A549 (cell line): ENCODE data around the gene MLXIP. TPM values are rescaled to one million over a fixed set of nuclear protein-coding genes. Genes with fewer than 3 reads are reported as not detected.

Experiments
- ATAC-seq, 2 experiments: fragments of 200-7000 bp in 1 of 2; fragments of >200 bp in 1 of 2; cut with Nextera tagmentation in 1 of 2; cut with Tn5 transposase in 1 of 2; 3 replicates each; pipeline versions ENCODE4 v1.8.0 to v1.9.1; 2018 to 2020; ENCODE audit warnings: mild to moderate bottlenecking in 1 of 2, moderate library complexity in 1 of 2
- CTCF ChIA-PET: fragments of 300-600 bp; sonication (Branson Sonifier 250); formaldehyde crosslinking; extraction: SDS; loops from one replicate; lab custom pipeline; 2021; ENCODE audit warnings: antibody characterized with exemption, inconsistent platforms; lab: Yijun Ruan, JAX
- POLR2A ChIA-PET: fragments of 350-600 bp; formaldehyde crosslinking; extraction: SDS; loops from one replicate; lab custom pipeline; 2021; ENCODE audit warnings: antibody characterized with exemption, inconsistent platforms; lab: Yijun Ruan, JAX
- DNase-seq, 2 experiments: peaks; one replicate each; pipeline versions ENCODE4 v3.0.0 to v3.0.0-alpha.2; 2011 to 2016; ENCODE audit warnings: low read depth in 1 of 2, low spot score in 1 of 2
- FAIRE-seq: peaks from 2 replicates; lab custom pipeline; 2011; peaks lifted over from hg19 to GRCh38; lab: Jason Lieb, UNC
- H3K27ac ChIP-seq, 2 experiments: fragments of >200 bp; sonication (Bioruptor Twin); formaldehyde crosslinking; 3 replicates each; pipeline ENCODE4 v1.5.1; 2016 to 2017
- H3K4me1 ChIP-seq: fragments of >200 bp; sonication (Bioruptor Twin); formaldehyde crosslinking; 3 replicates; pipeline ENCODE4 v1.6.1; 2016
- H3K4me2 ChIP-seq: fragments of >200 bp; sonication (Bioruptor Twin); formaldehyde crosslinking; 3 replicates; pipeline ENCODE4 v1.6.1; 2016
- H3K4me3 ChIP-seq: fragments of >200 bp; sonication (Bioruptor Twin); formaldehyde crosslinking; 3 replicates; pipeline ENCODE4 v1.5.1; 2016
- H3K9me3 ChIP-seq: fragments of >200 bp; sonication (Bioruptor Twin); formaldehyde crosslinking; 3 replicates; pipeline ENCODE4 v1.6.1; 2016
- CEBPB ChIP-seq, 2 experiments: fragments of >200 bp in 1 of 2; sonication (Bioruptor Twin) in 1 of 2; formaldehyde crosslinking in 1 of 2; IDR thresholded peaks; 2 replicates each; pipeline ENCODE4 v1.6.1; 2012 to 2016
- EHF ChIP-seq: fragments of 250-450 bp; sonication (Bioruptor Pico); IDR thresholded peaks from 2 replicates; pipeline ENCODE4 v1.5.0; 2020; ENCODE audit warnings: mild to moderate bottlenecking
- FOSB ChIP-seq: fragments of 250-450 bp; sonication (Bioruptor Pico); IDR thresholded peaks from 2 replicates; pipeline ENCODE4 v1.5.0; 2020; ENCODE audit warnings: mild to moderate bottlenecking, moderate library complexity
- GATA3 ChIP-seq: IDR thresholded peaks from 2 replicates; pipeline ENCODE4 v1.6.1; 2012; ENCODE audit warnings: borderline replicate concordance
- HDAC2 ChIP-seq: fragments of 200-600 bp; sonication (generic); IDR thresholded peaks from 2 replicates; pipeline ENCODE4 v1.6.1; 2016
- HOXB5 ChIP-seq: fragments of 250-450 bp; sonication (Bioruptor Pico); IDR thresholded peaks from 2 replicates; pipeline ENCODE4 v1.5.0; 2020; ENCODE audit warnings: mild to moderate bottlenecking, moderate library complexity
- JUN ChIP-seq, 2 experiments: fragments of >200 bp; sonication (Bioruptor Twin); formaldehyde crosslinking; IDR thresholded peaks; 2 replicates in 1 of 2; 3 replicates in 1 of 2; pipeline ENCODE4 v1.6.1; 2016 to 2017
- KDM5A ChIP-seq: fragments of 200-600 bp; sonication (generic); IDR thresholded peaks from 2 replicates; pipeline ENCODE4 v1.6.1; 2016; ENCODE audit warnings: antibody characterized with exemption, mild to moderate bottlenecking
- MAFK ChIP-seq: fragments of 450-650 bp; IDR thresholded peaks from 2 replicates; pipeline ENCODE4 v1.6.1; 2014; ENCODE audit not compliant: partially characterized antibody
- MYC ChIP-seq: IDR thresholded peaks from 2 replicates; pipeline ENCODE4 v1.6.1; 2012; ENCODE audit warnings: mild to moderate bottlenecking, inconsistent platforms, low read length, improper control_type of control experiment, borderline replicate concordance
- NR3C1 ChIP-seq: fragments of >200 bp; sonication (Bioruptor Twin); formaldehyde crosslinking; IDR thresholded peaks from 3 replicates; pipeline ENCODE4 v1.6.1; 2017
- POLR2AphosphoS2 ChIP-seq: conservative IDR thresholded peaks from 2 replicates; pipeline ENCODE4 v1.6.1; 2012; ENCODE audit warnings: low read length, improper control_type of control experiment, inconsistent platforms
- TFCP2L1 ChIP-seq: fragments of 250-450 bp; sonication (Bioruptor Pico); IDR thresholded peaks from 2 replicates; pipeline ENCODE4 v1.5.0; 2021; ENCODE audit warnings: mild to moderate bottlenecking
- WGBS: methylation state at CpG from one replicate; pipeline ENCODE4 v1.1.6; 2017; ENCODE audit errors: missing lambda C conversion rate; 5-methylcytosine and 5-hydroxymethylcytosine counted together
- polyA plus RNA-seq, 4 experiments: library from polyadenylated mRNA; depleted of rRNA in 3 of 4; stranded (reverse); fragments of >200 nt; fragmentation: RNase III in 1 of 4; extraction: RNeasy Plus Mini Kit Qiagen cat#74134 plus additional on column Dnase treatment in 1 of 4; gene quantifications; 2 replicates in 3 of 4; 3 replicates in 1 of 4; pipeline ENCODE4 v1.2.3, GENCODE V29; 2011 to 2017
- TF ChIP-seq, protein P1 (sequence below): fragments of 450-650 bp; IDR thresholded peaks from 2 replicates; pipeline ENCODE4 v1.6.1; 2014; ENCODE audit warnings: antibody characterized with exemption
- TF ChIP-seq, protein P2 (sequence below): IDR thresholded peaks from 2 replicates; pipeline ENCODE4 v1.6.1; 2012; ENCODE audit warnings: low read depth, borderline replicate concordance
- TF ChIP-seq, protein P3 (sequence below): fragments of 150-350 bp; IDR thresholded peaks from 2 replicates; pipeline ENCODE4 v1.6.1; 2014; ENCODE audit warnings: low read depth, mild to moderate bottlenecking, low read length

MLXIP gene
- polyA plus RNA-seq, 2 of the 4 experiments (the other 2 are of a cell fraction), result 7.0 to 21.4 TPM

DNA sequence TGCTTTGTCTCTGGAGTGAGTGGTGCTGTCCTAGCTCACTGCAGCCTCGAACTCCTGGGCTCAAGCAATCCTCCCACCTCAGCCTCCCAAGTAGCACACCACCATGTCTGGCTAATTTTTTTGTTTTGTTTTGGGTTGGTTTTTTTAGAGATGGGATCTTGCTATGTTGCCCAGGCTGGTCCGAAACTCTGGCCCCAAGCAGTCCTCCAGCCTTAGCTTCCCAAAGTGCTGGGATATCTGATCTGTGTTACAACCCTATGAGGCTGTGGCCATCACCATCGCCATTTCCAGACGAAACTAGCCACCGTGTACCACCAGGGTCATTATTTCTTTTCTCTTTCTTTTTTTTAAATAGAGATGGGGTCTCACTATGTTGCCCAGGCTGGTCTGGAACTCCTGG lies 92.8 kb downstream of the MLXIP start:
- no peak overlapping the region for H3K4me3 ChIP-seq
- H3K4me1 ChIP-seq, result no peaks in the 10 kb centered on the region
- CTCF ChIA-PET, result interaction anchor here (0.6 to 1.2 kb wide), 3 partner anchors 26 to 41 kb away, joined by 3 read pairs; no protein-coding TSS in a partner anchor
- no peaks in the 10 kb centered on the region for H3K9me3 ChIP-seq
- 37% methylated on average over 5 of the region's 5 CpGs for WGBS
- TF ChIP-seq KDM5A (no peak), POLR2AphosphoS2 (no peak), NR3C1 (no peak)
- DNase-seq (no peak), FAIRE-seq (no peak), ATAC-seq (no peak)
- H3K27ac ChIP-seq, result no peak overlapping the region
- POLR2A ChIA-PET, result no interaction called here
- no peak overlapping the region for H3K4me2 ChIP-seq

DNA sequence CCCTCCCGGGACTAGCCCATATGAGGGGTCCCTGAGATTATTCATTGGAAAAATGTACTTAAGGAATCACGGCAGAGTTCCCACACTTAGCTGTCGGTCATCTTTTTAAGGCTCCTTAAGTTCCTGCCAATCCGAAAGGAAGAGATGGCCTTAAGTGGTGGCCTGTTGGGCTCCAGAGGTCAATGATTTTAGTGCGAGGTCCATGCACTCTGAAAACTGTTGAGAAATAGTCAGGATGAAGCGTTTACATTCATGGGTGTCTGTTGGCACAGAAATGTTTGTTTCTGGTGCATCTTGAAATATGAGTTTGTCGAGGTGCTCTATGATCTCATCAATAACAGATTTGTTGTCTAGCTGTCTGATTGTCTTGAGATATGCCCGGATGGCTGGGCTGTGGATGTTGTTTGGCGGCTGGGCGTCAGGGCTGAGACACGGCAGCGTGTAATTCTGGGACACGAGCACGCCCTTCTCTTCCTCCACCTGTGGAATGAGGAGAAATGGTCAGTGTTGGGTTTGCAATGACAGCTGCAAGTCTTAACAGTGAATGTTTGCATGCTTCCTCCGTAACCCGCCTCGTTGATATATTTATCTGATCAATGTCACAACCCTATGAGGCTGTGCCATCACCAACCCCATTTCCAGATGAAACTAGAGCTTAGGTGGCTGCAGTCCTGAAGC lies 93.8 kb downstream of the MLXIP start:
- Histone ChIP-seq H3K4me1 (no peaks in the 10 kb centered on the region), H3K27ac (no peak overlapping the region), H3K4me3 (no peak overlapping the region), H3K4me2 (no peak overlapping the region), H3K9me3 (no peaks in the 10 kb centered on the region)
- FAIRE-seq (no peak), ATAC-seq (no peak), DNase-seq (no peak)
- ChIA-PET POLR2A (no interaction called here), CTCF (interaction anchor here (0.5 to 2.7 kb wide), 5 partner anchors 18 to 166 kb away, joined by 3 to 8 read pairs (median 3); no protein-coding TSS in a partner anchor)
- WGBS, result 65% methylated on average over 17 of the region's 17 CpGs
- TF ChIP-seq GATA3, result no peak
- TF ChIP-seq, protein P1, sequence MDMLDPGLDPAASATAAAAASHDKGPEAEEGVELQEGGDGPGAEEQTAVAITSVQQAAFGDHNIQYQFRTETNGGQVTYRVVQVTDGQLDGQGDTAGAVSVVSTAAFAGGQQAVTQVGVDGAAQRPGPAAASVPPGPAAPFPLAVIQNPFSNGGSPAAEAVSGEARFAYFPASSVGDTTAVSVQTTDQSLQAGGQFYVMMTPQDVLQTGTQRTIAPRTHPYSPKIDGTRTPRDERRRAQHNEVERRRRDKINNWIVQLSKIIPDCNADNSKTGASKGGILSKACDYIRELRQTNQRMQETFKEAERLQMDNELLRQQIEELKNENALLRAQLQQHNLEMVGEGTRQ, result no peak
- TF ChIP-seq JUN (IDR thresholded peaks at IDR 0.05), result no peak
- no peak for TF ChIP-seq CEBPB (IDR thresholded peaks at IDR 0.05)
- TF ChIP-seq, protein P2, sequence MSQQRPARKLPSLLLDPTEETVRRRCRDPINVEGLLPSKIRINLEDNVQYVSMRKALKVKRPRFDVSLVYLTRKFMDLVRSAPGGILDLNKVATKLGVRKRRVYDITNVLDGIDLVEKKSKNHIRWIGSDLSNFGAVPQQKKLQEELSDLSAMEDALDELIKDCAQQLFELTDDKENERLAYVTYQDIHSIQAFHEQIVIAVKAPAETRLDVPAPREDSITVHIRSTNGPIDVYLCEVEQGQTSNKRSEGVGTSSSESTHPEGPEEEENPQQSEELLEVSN, result no peak

DNA sequence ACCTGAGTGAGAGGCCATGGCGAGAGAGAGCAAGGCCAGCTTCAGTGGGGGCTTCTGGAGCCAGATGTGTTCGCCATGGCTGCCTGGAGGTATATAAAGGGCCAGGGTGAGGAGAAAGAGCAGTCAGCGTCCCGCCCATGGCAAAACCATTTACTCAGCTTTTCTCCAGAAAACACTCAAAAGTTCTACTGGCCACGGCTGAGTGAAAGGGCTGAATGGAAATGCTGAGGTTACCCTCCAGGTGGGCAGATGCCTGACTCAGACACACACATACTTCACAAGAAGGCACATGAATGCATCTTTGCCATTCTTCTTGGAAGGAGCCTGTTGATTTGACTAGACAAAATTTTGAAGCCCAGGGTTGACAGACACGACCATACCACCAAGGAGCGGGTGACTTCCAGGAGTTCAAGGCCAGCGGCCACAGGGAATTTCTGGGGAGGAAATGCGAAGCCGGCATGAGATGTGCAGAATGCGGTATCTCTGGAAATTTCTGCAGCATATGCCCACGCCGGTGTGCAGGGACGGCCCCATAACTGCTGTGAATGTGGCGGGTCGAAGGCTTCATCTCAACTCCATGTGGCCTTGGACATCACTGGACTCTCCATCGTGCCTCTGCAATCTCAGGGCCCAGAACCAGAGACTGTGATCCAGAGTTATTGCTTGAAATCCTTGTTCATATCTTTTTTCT lies 95.7 kb downstream of the MLXIP start, which contains the start of gene IL31:
Gene IL31 (minus strand): TSS at position 67 of the 691 bp plus-strand sequence. CDS start 49 bp downstream, at position 18.
- ChIA-PET CTCF (interaction anchor here (2.7 to 3.0 kb wide), 2 partner anchors 16 to 51 kb away, joined by 8 read pairs; no protein-coding TSS in a partner anchor), POLR2A (no interaction called here)
- FAIRE-seq (no peak), ATAC-seq (no peak), DNase-seq (no peak)
- TF ChIP-seq EHF (CRISPR knock-in tag) (no peak), TFCP2L1 (CRISPR knock-in tag) (no peak), MAFK (no peak), HDAC2 (no peak), FOSB (no peak), MYC (no peak), HOXB5 (no peak)
- TF ChIP-seq, protein P3, sequence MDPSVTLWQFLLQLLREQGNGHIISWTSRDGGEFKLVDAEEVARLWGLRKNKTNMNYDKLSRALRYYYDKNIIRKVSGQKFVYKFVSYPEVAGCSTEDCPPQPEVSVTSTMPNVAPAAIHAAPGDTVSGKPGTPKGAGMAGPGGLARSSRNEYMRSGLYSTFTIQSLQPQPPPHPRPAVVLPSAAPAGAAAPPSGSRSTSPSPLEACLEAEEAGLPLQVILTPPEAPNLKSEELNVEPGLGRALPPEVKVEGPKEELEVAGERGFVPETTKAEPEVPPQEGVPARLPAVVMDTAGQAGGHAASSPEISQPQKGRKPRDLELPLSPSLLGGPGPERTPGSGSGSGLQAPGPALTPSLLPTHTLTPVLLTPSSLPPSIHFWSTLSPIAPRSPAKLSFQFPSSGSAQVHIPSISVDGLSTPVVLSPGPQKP, result no peak
- TF ChIP-seq, protein P1, result no peak
- Histone ChIP-seq H3K27ac (no peak within 1 kb of the TSS), H3K9me3 (no peaks in the 10 kb centered on the region), H3K4me2 (no peak within 1 kb of the TSS), H3K4me3 (no peak within 1 kb of the TSS), H3K4me1 (no peaks in the 10 kb centered on the region)
- WGBS, result 79% methylated on average over 17 of the region's 17 CpGs
